Osteoblast (primary cell): ENCODE results near the gene AUTS2. TPM values are rescaled to one million over a fixed set of nuclear protein-coding genes. Genes with fewer than 3 reads are reported as not detected.

ENCODE experiments used
- DNase-seq: peaks from one replicate; pipeline ENCODE4 v3.0.0; 2011; ENCODE audit warnings: low spot score, mixed read lengths; ENCODE audit not compliant: insufficient read length; ENCODE audit errors: missing footprints
- H2AFZ ChIP-seq: 2 replicates; pipeline ENCODE4 v1.6.0; 2011; ENCODE audit warnings: mild to moderate bottlenecking, low read length
- H3K27ac ChIP-seq: 2 replicates; pipeline ENCODE4 v1.5.1; 2011; ENCODE audit warnings: mild to moderate bottlenecking, low read depth, low read length, moderate library complexity
- H3K27me3 ChIP-seq: 2 replicates; pipeline ENCODE4 v1.6.0; 2012; ENCODE audit warnings: mild to moderate bottlenecking, control low read depth, inconsistent platforms, low read length, moderate library complexity; ENCODE audit not compliant: insufficient read depth
- H3K36me3 ChIP-seq: 2 replicates; pipeline ENCODE4 v1.5.1; 2011; ENCODE audit warnings: mild to moderate bottlenecking, low read length, control low read depth, moderate library complexity; ENCODE audit not compliant: insufficient read depth
- H3K4me1 ChIP-seq: 2 replicates; pipeline ENCODE4 v1.5.1; 2011; ENCODE audit warnings: mild to moderate bottlenecking, low read length, control low read depth, moderate library complexity; ENCODE audit not compliant: insufficient read depth
- H3K4me2 ChIP-seq: 2 replicates; pipeline ENCODE4 v1.6.0; 2011; ENCODE audit warnings: mild to moderate bottlenecking, low read length; ENCODE audit not compliant: insufficient read depth
- H3K4me3 ChIP-seq: fragments of 200-600 bp; sonication (generic); 3 replicates; pipeline ENCODE4 v1.5.1; 2012; ENCODE audit warnings: mild to moderate bottlenecking, low read length, inconsistent platforms; ENCODE audit not compliant: insufficient read depth
- H3K79me2 ChIP-seq: 2 replicates; pipeline ENCODE4 v1.6.0; 2012; ENCODE audit warnings: mild to moderate bottlenecking, low read length, control low read depth, inconsistent platforms; ENCODE audit not compliant: insufficient read depth
- H3K9me3 ChIP-seq: 2 replicates; pipeline ENCODE4 v1.5.1; 2011; ENCODE audit warnings: low read depth, low read length, control low read depth
- H4K20me1 ChIP-seq: 2 replicates; pipeline ENCODE4 v1.6.0; 2012; ENCODE audit warnings: mild to moderate bottlenecking, low read length, control low read depth; ENCODE audit not compliant: insufficient read depth
- total RNA-seq: library from RNA; depleted of rRNA; stranded (reverse); fragments of >200 nt; gene quantifications from 2 replicates; pipeline ENCODE4 v1.2.3, GENCODE V29; 2012
- TF ChIP-seq, protein P1 (sequence below): IDR thresholded peaks from 2 replicates; pipeline ENCODE4 v1.5.1; 2011; ENCODE audit warnings: mild to moderate bottlenecking, low read depth, low read length, moderate library complexity; ENCODE audit errors: extremely low read depth

Gene AUTS2
- total RNA-seq, 1 donor: 15.2 TPM

DNA sequence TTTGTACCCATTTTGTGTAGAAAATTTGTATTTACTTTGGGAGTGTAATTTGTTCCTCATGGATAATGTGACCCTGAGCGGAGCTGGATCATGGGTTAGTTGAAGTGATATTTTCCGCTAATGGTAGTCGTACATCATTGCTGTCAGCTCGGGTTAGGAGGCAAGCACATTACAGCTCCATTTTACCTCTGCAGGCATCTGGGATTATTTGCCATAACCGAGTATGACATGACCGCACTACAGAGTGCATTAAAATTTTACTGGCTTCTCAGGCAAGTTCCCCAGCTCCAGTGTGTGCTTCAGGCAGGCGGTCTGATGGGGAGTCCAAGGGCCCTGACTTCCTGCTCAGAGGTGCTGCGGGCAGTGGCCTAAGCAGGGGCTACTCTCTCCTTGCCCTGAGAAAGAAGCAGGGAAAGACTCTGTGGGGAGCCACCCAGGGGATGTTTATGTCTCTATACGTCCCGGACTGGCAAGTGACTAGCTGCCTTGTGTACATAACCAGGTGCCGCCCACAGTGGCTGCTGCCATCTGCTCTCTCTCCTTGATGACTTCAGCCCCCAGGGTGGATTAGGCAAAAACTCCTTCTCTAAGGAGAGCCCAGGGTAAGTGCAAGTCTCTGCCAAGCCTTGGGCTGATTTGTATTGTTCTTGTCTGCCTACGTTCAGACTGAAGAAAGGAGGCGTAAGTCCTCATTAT lies 848.3 kb downstream of the AUTS2 start:
- Histone ChIP-seq H3K79me2 (no peaks in the 10 kb centered on the region), H3K27me3 (no peaks in the 10 kb centered on the region), H3K4me2 (no peak overlapping the region), H2AFZ (no peak overlapping the region), H3K9me3 (no peaks in the 10 kb centered on the region), H3K4me3 (no peak overlapping the region), H3K27ac (no peak overlapping the region), H3K36me3 (no peaks in the 10 kb centered on the region), H4K20me1 (no peaks in the 10 kb centered on the region), H3K4me1 (no peaks in the 10 kb centered on the region)
- no peak for DNase-seq
- TF ChIP-seq, protein P1, sequence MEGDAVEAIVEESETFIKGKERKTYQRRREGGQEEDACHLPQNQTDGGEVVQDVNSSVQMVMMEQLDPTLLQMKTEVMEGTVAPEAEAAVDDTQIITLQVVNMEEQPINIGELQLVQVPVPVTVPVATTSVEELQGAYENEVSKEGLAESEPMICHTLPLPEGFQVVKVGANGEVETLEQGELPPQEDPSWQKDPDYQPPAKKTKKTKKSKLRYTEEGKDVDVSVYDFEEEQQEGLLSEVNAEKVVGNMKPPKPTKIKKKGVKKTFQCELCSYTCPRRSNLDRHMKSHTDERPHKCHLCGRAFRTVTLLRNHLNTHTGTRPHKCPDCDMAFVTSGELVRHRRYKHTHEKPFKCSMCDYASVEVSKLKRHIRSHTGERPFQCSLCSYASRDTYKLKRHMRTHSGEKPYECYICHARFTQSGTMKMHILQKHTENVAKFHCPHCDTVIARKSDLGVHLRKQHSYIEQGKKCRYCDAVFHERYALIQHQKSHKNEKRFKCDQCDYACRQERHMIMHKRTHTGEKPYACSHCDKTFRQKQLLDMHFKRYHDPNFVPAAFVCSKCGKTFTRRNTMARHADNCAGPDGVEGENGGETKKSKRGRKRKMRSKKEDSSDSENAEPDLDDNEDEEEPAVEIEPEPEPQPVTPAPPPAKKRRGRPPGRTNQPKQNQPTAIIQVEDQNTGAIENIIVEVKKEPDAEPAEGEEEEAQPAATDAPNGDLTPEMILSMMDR: no peak

DNA sequence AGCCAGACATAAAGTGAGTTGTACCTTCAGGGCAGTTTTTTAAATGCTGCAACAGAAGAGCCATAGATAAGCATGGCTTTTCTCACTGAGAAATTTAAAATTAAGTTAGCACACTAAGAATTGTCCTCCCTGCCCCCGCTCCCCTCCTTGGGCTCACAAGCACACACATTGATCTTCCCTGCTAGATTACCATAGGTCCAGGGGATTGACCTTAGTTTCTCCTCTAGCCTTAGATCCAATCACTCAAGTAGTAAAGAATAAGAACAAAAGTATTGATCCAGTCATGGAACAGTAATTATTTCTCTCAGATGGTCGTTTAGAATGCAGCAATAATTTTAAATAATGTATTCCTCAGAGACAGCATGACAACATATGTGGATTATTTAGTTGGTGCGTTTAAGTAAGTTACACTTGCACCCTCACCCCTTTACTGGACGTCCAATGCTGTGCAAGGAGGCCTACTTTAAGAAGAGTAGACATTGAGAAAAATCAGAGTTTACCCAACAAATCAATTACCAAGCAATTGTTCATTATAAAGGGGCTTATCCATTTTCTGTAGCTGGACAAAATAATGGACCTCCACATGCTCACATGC lies 850.1 kb downstream of the AUTS2 start:
- Histone ChIP-seq H3K9me3 (no peaks in the 10 kb centered on the region), H3K79me2 (no peaks in the 10 kb centered on the region), H4K20me1 (no peaks in the 10 kb centered on the region), H3K4me3 (no peak overlapping the region), H3K4me2 (no peak overlapping the region), H3K36me3 (no peaks in the 10 kb centered on the region), H3K27ac (no peak overlapping the region), H2AFZ (no peak overlapping the region), H3K27me3 (no peaks in the 10 kb centered on the region), H3K4me1 (no peaks in the 10 kb centered on the region)
- DNase-seq: no peak
- TF ChIP-seq, protein P1: no peak

DNA sequence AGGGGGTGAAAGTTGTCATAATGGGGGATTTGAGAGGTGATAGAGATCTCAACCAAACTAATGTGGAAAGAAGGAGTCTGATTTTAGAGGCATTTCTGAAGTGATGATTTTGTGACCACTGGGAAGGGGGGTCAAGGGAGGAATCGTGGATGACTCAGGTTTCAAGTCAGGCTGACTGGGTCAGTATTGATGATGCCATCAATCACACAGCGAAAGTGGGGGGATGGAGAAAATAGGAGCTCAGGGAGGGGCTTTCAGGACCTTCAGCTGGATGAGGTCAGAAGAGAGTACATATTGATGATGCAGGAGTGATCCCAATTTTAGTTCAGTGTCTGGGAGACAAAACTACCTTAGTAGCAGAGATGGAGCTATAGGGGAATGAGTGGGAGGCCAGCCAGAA lies 852.5 kb downstream of the AUTS2 start:
- TF ChIP-seq, protein P1: no peak
- no peaks in the 10 kb centered on the region for H3K9me3 ChIP-seq
- H3K79me2 ChIP-seq: no peaks in the 10 kb centered on the region
- no peaks in the 10 kb centered on the region for H3K36me3 ChIP-seq
- no peak overlapping the region for H3K4me3 ChIP-seq
- H3K27ac ChIP-seq: no peak overlapping the region
- no peak overlapping the region for H2AFZ ChIP-seq
- no peak overlapping the region for H3K4me2 ChIP-seq
- no peaks in the 10 kb centered on the region for H3K4me1 ChIP-seq
- no peaks in the 10 kb centered on the region for H3K27me3 ChIP-seq
- no peaks in the 10 kb centered on the region for H4K20me1 ChIP-seq
- DNase-seq: no peak

DNA sequence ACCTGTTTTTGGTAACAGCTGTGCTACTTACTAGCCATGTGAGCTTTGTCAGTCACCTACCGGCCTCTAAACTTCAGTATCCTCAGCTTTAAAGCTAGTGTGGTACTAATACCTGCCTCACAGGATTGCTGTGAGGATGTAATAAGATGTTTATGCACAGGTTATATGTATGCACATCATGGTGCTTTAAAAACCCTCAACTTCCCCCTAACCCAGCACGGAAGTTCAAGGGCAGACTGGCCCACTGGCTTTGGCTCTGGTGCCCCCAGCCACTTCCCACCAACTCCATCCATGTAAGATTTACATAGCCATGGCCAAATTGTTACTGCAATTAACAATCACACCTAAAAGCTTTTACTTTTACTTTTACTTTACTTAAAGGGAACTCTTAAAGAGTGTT lies 857.6 kb downstream of the AUTS2 start:
- Histone ChIP-seq H3K27ac (no peak overlapping the region), H2AFZ (no peak overlapping the region)

More for the DNA sequence above, 857.6 kb downstream of the AUTS2 start:
- Histone ChIP-seq H3K9me3 (no peaks in the 10 kb centered on the region), H3K36me3 (no peaks in the 10 kb centered on the region), H3K79me2 (no peaks in the 10 kb centered on the region), H3K4me3 (no peak overlapping the region), H4K20me1 (no peaks in the 10 kb centered on the region), H3K4me1 (no peaks in the 10 kb centered on the region), H3K4me2 (no peak overlapping the region), H3K27me3 (no peaks in the 10 kb centered on the region)
- TF ChIP-seq, protein P1: no peak
- no peak for DNase-seq
